Calu3 (cell line): ENCODE measurements around the gene APOBEC3G. TPM values are rescaled to one million over a fixed set of nuclear protein-coding genes. Genes with fewer than 3 reads are reported as not detected.

Source experiments
- BruUV-seq: library from RNA; stranded (reverse); fragments of 400-500 nt; replicated peaks from 2 replicates; lab custom pipeline; 2021; lab: Mats Ljungman, UMichigan
- CTCF ChIA-PET: fragments of 300-600 bp; sonication (Branson Sonifier 250); formaldehyde crosslinking; loops from one replicate; lab custom pipeline; 2022; ENCODE audit warnings: antibody characterized with exemption; lab: Charles Lee
- DNase-seq: peaks from one replicate; pipeline ENCODE4 v3.0.0; 2022
- H3K27ac Mint-ChIP-seq: one replicate; pipeline ENCODE4 v1.8.0; 2022; ENCODE audit warnings: mixed read lengths; ENCODE audit not compliant: unreplicated experiment
- H3K27me3 Mint-ChIP-seq: one replicate; pipeline ENCODE4 v1.8.0; 2022; ENCODE audit warnings: mixed read lengths; ENCODE audit not compliant: unreplicated experiment
- H3K36me3 Mint-ChIP-seq: one replicate; pipeline ENCODE4 v1.8.0; 2022; ENCODE audit warnings: mild to moderate bottlenecking, moderate library complexity, mixed read lengths; ENCODE audit not compliant: insufficient read depth, unreplicated experiment
- H3K4me1 Mint-ChIP-seq: one replicate; pipeline ENCODE4 v1.8.0; 2022; ENCODE audit warnings: mild to moderate bottlenecking, low read depth, mixed read lengths; ENCODE audit not compliant: unreplicated experiment
- H3K4me3 Mint-ChIP-seq: one replicate; pipeline ENCODE4 v1.8.0; 2022; ENCODE audit warnings: mild to moderate bottlenecking, low read depth, moderate library complexity, mixed read lengths; ENCODE audit not compliant: unreplicated experiment
- H3K9me3 Mint-ChIP-seq: one replicate; pipeline ENCODE4 v1.8.0; 2022; ENCODE audit warnings: low read depth, mixed read lengths; ENCODE audit not compliant: unreplicated experiment
- intact Hi-C: fragments of 100-400 bp; cut with micrococcal nuclease; formaldehyde crosslinking; loops from one replicate; pipeline ENCODE4 v1.10.0; 2022; ENCODE audit not compliant: unreplicated experiment
- total RNA-seq: library from RNA; stranded (reverse); gene quantifications from 2 replicates; pipeline ENCODE4 v1.2.3, GENCODE V29; 2022
- TF ChIP-seq, protein P1 (sequence below): fragments of 200-600 bp; IDR thresholded peaks from one replicate; pipeline ENCODE4 v1.8.0; 2022; ENCODE audit warnings: antibody characterized with exemption; ENCODE audit not compliant: unreplicated experiment

The APOBEC3G gene
- total RNA-seq, 1 experiment from 2014 or later = 12.3 TPM

DNA sequence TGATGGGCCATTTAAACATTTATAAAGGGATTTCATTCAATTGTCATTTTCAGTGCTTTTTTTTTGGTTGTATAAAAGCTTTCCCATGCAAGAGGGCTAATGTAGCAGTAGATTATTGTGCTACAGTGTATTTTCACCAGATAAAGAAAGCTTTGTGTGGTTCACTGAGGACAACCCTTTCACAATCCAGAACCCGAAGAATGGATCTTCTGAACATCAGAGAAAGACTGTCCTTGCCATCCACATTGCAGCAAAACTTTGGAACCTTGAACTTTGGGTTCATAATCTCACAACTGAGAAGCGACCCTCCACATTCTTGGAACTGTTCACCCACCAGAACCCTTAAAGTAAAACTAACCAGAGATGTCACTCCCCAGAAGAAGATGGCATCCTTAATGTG lies 29.3 kb downstream of the APOBEC3G start:
- TF ChIP-seq, protein P1, sequence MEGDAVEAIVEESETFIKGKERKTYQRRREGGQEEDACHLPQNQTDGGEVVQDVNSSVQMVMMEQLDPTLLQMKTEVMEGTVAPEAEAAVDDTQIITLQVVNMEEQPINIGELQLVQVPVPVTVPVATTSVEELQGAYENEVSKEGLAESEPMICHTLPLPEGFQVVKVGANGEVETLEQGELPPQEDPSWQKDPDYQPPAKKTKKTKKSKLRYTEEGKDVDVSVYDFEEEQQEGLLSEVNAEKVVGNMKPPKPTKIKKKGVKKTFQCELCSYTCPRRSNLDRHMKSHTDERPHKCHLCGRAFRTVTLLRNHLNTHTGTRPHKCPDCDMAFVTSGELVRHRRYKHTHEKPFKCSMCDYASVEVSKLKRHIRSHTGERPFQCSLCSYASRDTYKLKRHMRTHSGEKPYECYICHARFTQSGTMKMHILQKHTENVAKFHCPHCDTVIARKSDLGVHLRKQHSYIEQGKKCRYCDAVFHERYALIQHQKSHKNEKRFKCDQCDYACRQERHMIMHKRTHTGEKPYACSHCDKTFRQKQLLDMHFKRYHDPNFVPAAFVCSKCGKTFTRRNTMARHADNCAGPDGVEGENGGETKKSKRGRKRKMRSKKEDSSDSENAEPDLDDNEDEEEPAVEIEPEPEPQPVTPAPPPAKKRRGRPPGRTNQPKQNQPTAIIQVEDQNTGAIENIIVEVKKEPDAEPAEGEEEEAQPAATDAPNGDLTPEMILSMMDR = no peak
- CTCF ChIA-PET = no interaction called here
- BruUV-seq = no TSS peak
- Mint-ChIP-seq H3K4me3 (no peak overlapping the region), H3K9me3 (no peaks in the 10 kb centered on the region), H3K36me3 (peaks cover 5% of the 10 kb centered on the region), H3K4me1 (peaks cover 10% of the 10 kb centered on the region), H3K27ac (no peak overlapping the region), H3K27me3 (no peaks in the 10 kb centered on the region)
- DNase-seq = no peak
- intact Hi-C loops = no loop called here

GRCh38 chr22:39108487-39108886 lies 31.4 kb downstream of the APOBEC3G start:
- no peak for DNase-seq
- intact Hi-C loops = no loop called here
- Mint-ChIP-seq H3K27ac (no peak overlapping the region), H3K27me3 (no peaks in the 10 kb centered on the region), H3K9me3 (no peaks in the 10 kb centered on the region), H3K4me3 (no peak overlapping the region), H3K36me3 (peaks cover 5% of the 10 kb centered on the region), H3K4me1 (peaks cover 11% of the 10 kb centered on the region)
- CTCF ChIA-PET = no interaction called here
- BruUV-seq = no TSS peak
- TF ChIP-seq, protein P1 = no peak

DNA sequence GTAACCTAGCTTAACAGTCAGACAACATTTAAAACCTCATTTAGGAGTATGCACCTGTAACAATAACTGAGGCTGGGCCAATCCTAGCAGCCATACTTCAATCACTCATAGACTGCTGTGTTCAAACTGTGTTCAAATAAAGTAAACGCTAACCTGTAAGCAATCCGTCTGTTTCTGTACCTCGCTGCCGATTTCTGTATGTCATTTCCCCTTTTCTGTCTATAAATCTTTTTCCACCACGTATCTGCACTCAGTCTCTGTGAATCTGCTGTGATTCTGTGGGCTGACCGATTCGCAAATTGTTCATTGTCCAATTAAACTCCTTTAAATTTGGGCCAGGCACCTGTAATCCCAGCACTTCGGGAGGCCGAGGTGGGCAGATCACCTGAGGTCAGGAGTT lies 32.3 kb downstream of the APOBEC3G start:
- H3K36me3 Mint-ChIP-seq = peaks cover 5% of the 10 kb centered on the region
- intact Hi-C loops = no loop called here
- no peak overlapping the region for H3K27ac Mint-ChIP-seq
- peaks cover 11% of the 10 kb centered on the region for H3K4me1 Mint-ChIP-seq
- no TSS peak for BruUV-seq
- H3K9me3 Mint-ChIP-seq = no peaks in the 10 kb centered on the region
- no peak overlapping the region for H3K4me3 Mint-ChIP-seq
- no peak for DNase-seq
- TF ChIP-seq, protein P1 = no peak
- H3K27me3 Mint-ChIP-seq = peaks cover 5% of the 10 kb centered on the region
- CTCF ChIA-PET = interaction anchor here (0.6 kb wide), 1 partner anchor 50 kb away, joined by 3 read pairs; no protein-coding TSS in a partner anchor

DNA sequence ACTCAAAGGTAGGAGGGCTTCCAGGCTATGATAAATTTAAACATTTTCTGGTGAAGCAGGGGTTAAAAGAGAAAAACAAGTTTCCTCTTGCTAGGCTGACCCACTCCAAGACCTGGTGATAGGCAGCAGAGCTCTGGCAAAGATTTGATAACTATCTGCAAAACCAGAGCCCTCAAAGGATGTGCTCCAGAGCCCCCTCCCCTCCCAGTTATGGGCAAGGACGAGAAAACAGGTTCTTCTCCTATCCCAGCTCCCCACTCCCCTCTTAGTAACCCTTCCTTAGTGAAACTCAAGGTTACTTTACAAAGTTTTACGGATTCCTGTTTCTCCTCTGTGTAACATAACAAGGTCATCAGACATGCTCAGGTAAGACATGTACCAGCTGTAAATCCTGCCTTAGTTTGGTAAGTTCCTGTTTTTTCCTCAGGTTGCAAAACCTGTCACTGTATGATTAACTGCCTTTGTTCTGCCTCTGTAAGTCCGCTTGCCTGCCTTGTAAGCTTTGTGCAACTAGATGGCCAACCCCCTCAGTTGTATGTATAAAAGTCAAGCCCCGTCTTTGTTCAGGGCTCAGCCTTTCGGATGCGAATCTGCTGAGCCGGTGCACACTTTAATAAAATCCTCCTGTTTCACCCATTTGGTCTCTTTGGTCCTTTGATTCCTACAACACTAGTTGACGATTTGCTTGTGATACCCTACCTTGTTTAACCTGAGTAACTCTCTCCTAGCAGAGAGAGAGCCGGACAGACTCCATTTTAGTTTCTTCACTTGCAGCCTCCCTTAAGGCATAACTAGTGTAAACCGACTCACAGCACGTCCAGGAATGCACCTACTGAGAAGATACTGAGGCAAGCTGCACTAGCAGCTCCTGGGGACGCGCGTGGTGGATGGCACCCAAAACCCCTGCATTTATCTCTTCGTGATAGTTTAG lies 33.8 kb downstream of the APOBEC3G start:
- peaks cover 11% of the 10 kb centered on the region for H3K4me1 Mint-ChIP-seq
- no peaks in the 10 kb centered on the region for H3K9me3 Mint-ChIP-seq
- intact Hi-C loops = no loop called here
- H3K36me3 Mint-ChIP-seq = peaks cover 5% of the 10 kb centered on the region
- CTCF ChIA-PET = interaction anchor here (0.5 kb wide), 1 partner anchor 1173 kb away, joined by 5 read pairs; no protein-coding TSS in a partner anchor
- no peak overlapping the region for H3K27ac Mint-ChIP-seq
- TF ChIP-seq, protein P1 = no peak
- no peak for DNase-seq
- H3K27me3 Mint-ChIP-seq = peaks cover 17% of the 10 kb centered on the region
- no TSS peak for BruUV-seq
- H3K4me3 Mint-ChIP-seq = no peak overlapping the region
